GM18508 (cell line): ENCODE results near the gene TRIM37.
"Not testable (repeated sequence)": the region's sequence is repeated elsewhere in the genome, so short reads cannot be mapped to it uniquely, and the experiment has no call there.

Experiments
- ATAC-seq: cut with Tn5 transposase; IDR thresholded peaks from one replicate; pipeline ENCODE4 v1.9.1; 2021; ENCODE audit warnings: moderate number of reproducible peaks; ENCODE audit not compliant: insufficient read depth, unreplicated experiment

TRIM37 gene

GRCh38 chr17:59111539-59111938, 4.9 kb upstream of the TRIM37 start:
- ATAC-seq: no peak

GRCh38 chr17:59110973-59111372, 4.3 kb upstream of the TRIM37 start:
- no peak for ATAC-seq

GRCh38 chr17:59108400-59109102, 1.9 kb upstream of the TRIM37 start:
- ATAC-seq: no peak

GRCh38 chr17:59107306-59107670, 608 bp upstream of the TRIM37 start:
- ATAC-seq: no peak

- no peak for ATAC-seq
Measured at GRCh38 chr17:59105852-59106462, 723 bp downstream of the TRIM37 start.

GRCh38 chr17:59101178-59101577, 5.5 kb downstream of the TRIM37 start:
- no peak for ATAC-seq

- ATAC-seq: no peak
Measured at GRCh38 chr17:59097876-59098275, 8.8 kb downstream of the TRIM37 start.

GRCh38 chr17:59094861-59095530, 11.7 kb downstream of the TRIM37 start:
- no peak for ATAC-seq

GRCh38 chr17:59093702-59094231, 12.9 kb downstream of the TRIM37 start:
- no peak for ATAC-seq

GRCh38 chr17:59093145-59093701, 13.5 kb downstream of the TRIM37 start:
- ATAC-seq: no peak

- ATAC-seq: not testable (repeated sequence)
Measured at GRCh38 chr17:59090593-59090992, 16.1 kb downstream of the TRIM37 start.

- ATAC-seq: no peak
Measured at GRCh38 chr17:59084154-59084553, 22.5 kb downstream of the TRIM37 start.

- no peak for ATAC-seq
Measured at GRCh38 chr17:59074494-59074893, 32.2 kb downstream of the TRIM37 start.

GRCh38 chr17:59073972-59074371, 32.7 kb downstream of the TRIM37 start:
- no peak for ATAC-seq

GRCh38 chr17:59069856-59070255, 36.8 kb downstream of the TRIM37 start:
- no peak for ATAC-seq

GRCh38 chr17:59067756-59068155, 38.9 kb downstream of the TRIM37 start:
- ATAC-seq: no peak

GRCh38 chr17:59067340-59067739, 39.3 kb downstream of the TRIM37 start:
- ATAC-seq: no peak

- ATAC-seq: no peak
Measured at GRCh38 chr17:59062509-59062908, 44.2 kb downstream of the TRIM37 start.

- no peak for ATAC-seq
Measured at GRCh38 chr17:59056857-59057256, 49.8 kb downstream of the TRIM37 start.

- no peak for ATAC-seq
Measured at GRCh38 chr17:59049798-59050197, 56.9 kb downstream of the TRIM37 start.

- ATAC-seq: no peak
Measured at GRCh38 chr17:59047616-59048015, 59.1 kb downstream of the TRIM37 start.
